HEK293 (cell line): ENCODE results near the gene PGAM5.
A peak's percentile ranks its signal among the peaks of the same experiment; 100 is the strongest.

Experiments used
- ATF2 ChIP-seq: fragments of 450-650 bp; formaldehyde crosslinking; IDR thresholded peaks from 2 replicates; pipeline ENCODE4 v1.5.1; 2016; ENCODE audit warnings: missing biosample characterization, missing genetic modification characterization, low read depth
- EGR2 ChIP-seq: fragments of 450-650 bp; formaldehyde crosslinking; IDR thresholded peaks from 2 replicates; pipeline ENCODE4 v1.5.1; 2016; ENCODE audit warnings: low read depth, missing biosample characterization, missing genetic modification characterization
- PRDM10 ChIP-seq: fragments of 450-650 bp; formaldehyde crosslinking; IDR thresholded peaks from 2 replicates; pipeline ENCODE4 v1.5.1; 2016; ENCODE audit warnings: missing biosample characterization, missing genetic modification characterization
- RBAK ChIP-seq: fragments of 450-650 bp; formaldehyde crosslinking; IDR thresholded peaks from 2 replicates; pipeline ENCODE4 v1.5.1; 2016; ENCODE audit warnings: missing biosample characterization, missing genetic modification characterization
- TRIM28 ChIP-seq: IDR thresholded peaks from 2 replicates; pipeline ENCODE4 v1.6.1; 2011; ENCODE audit warnings: low read length, control low read depth, borderline replicate concordance
- YY1 ChIP-seq: fragments of 450-650 bp; formaldehyde crosslinking; IDR thresholded peaks from 2 replicates; pipeline ENCODE4 v1.5.1; 2018; ENCODE audit warnings: missing biosample characterization, missing genetic modification characterization
- ZBTB11 ChIP-seq: fragments of 450-650 bp; formaldehyde crosslinking; conservative IDR thresholded peaks from 2 replicates; pipeline ENCODE4 v1.5.1; 2016; ENCODE audit warnings: low read depth, missing biosample characterization, missing genetic modification characterization
- ZBTB20 ChIP-seq: fragments of 450-650 bp; formaldehyde crosslinking; IDR thresholded peaks from 2 replicates; pipeline ENCODE4 v1.5.1; 2016; ENCODE audit warnings: missing biosample characterization, missing genetic modification characterization
- ZBTB26 ChIP-seq: fragments of 450-650 bp; formaldehyde crosslinking; optimal IDR thresholded peaks from 2 replicates; pipeline ENCODE3; 2016; ENCODE audit warnings: missing biosample characterization, mild to moderate bottlenecking, missing genetic modification characterization
- ZBTB44 ChIP-seq: fragments of 450-650 bp; IDR thresholded peaks from 2 replicates; pipeline ENCODE4 v1.5.1; 2018; ENCODE audit warnings: missing biosample characterization, mild to moderate bottlenecking, missing genetic modification characterization
- ZBTB6 ChIP-seq: fragments of 450-650 bp; formaldehyde crosslinking; IDR thresholded peaks from 2 replicates; pipeline ENCODE4 v1.5.1; 2017; ENCODE audit warnings: missing biosample characterization, missing genetic modification characterization
- ZFP37 ChIP-seq: fragments of 450-650 bp; formaldehyde crosslinking; IDR thresholded peaks from 2 replicates; pipeline ENCODE4 v1.5.1; 2016; ENCODE audit warnings: missing biosample characterization, missing genetic modification characterization
- ZNF132 ChIP-seq: fragments of 450-650 bp; formaldehyde crosslinking; IDR thresholded peaks from 2 replicates; pipeline ENCODE4 v1.5.1; 2017; ENCODE audit warnings: missing biosample characterization, missing genetic modification characterization, borderline replicate concordance
- ZNF148 ChIP-seq: fragments of 450-650 bp; formaldehyde crosslinking; IDR thresholded peaks from 2 replicates; pipeline ENCODE4 v1.5.0; 2017; ENCODE audit warnings: missing biosample characterization, missing genetic modification characterization, borderline replicate concordance
- ZNF16 ChIP-seq: fragments of 450-650 bp; formaldehyde crosslinking; IDR thresholded peaks from 2 replicates; pipeline ENCODE4 v1.5.1; 2016; ENCODE audit warnings: low read depth, missing biosample characterization, missing genetic modification characterization
- ZNF248 ChIP-seq: fragments of 450-650 bp; formaldehyde crosslinking; IDR thresholded peaks from 2 replicates; pipeline ENCODE4 v1.5.1; 2017; ENCODE audit warnings: missing biosample characterization, missing genetic modification characterization
- ZNF292 ChIP-seq: fragments of 450-650 bp; formaldehyde crosslinking; IDR thresholded peaks from 2 replicates; pipeline ENCODE4 v1.5.1; 2016; ENCODE audit warnings: low read depth, missing biosample characterization, missing genetic modification characterization, borderline replicate concordance
- ZNF48 ChIP-seq: fragments of 450-650 bp; formaldehyde crosslinking; IDR thresholded peaks from 2 replicates; pipeline ENCODE4 v1.5.1; 2016; ENCODE audit warnings: missing biosample characterization, missing genetic modification characterization
- ZNF529 ChIP-seq: fragments of 450-650 bp; formaldehyde crosslinking; IDR thresholded peaks from 2 replicates; pipeline ENCODE4 v1.5.1; 2017; ENCODE audit warnings: missing genetic modification characterization, missing biosample characterization; ENCODE audit not compliant: insufficient replicate concordance
- ZNF610 ChIP-seq: fragments of 450-650 bp; formaldehyde crosslinking; IDR thresholded peaks from 2 replicates; pipeline ENCODE4 v1.5.1; 2016; ENCODE audit warnings: missing biosample characterization, missing genetic modification characterization, borderline replicate concordance
- ZNF677 ChIP-seq: fragments of 450-650 bp; IDR thresholded peaks from 2 replicates; pipeline ENCODE4 v1.5.0; 2018; ENCODE audit warnings: missing biosample characterization, mild to moderate bottlenecking, missing genetic modification characterization, moderate library complexity
- ZNF776 ChIP-seq: fragments of 450-650 bp; formaldehyde crosslinking; IDR thresholded peaks from 2 replicates; pipeline ENCODE4 v1.5.0; 2017; ENCODE audit warnings: missing biosample characterization, missing genetic modification characterization, borderline replicate concordance

Gene PGAM5

GRCh38 chr12:132761032-132761920 is 50.6 kb downstream of the PGAM5 start, which contains the start of gene ANKLE2 (continued):
- TF ChIP-seq ZNF16 (tag by site-specific recombination), result no peak
- no peak for TF ChIP-seq RBAK (tag by site-specific recombination)
- peak; percentile 92 for TF ChIP-seq ZBTB20
- no peak for TF ChIP-seq ZNF677
- TF ChIP-seq TRIM28, result no peak
- TF ChIP-seq YY1 (tag by site-specific recombination), result no peak
- no peak for TF ChIP-seq ZNF776 (tag by site-specific recombination)
- TF ChIP-seq ZNF48 (tag by site-specific recombination), result no peak
- peak; percentile 47; the same call in 1 of the 2 replicates for TF ChIP-seq ZBTB11 (tag by site-specific recombination)
- no peak for TF ChIP-seq ZNF132 (tag by site-specific recombination)
- TF ChIP-seq EGR2 (tag by site-specific recombination), result 0 out of 2 replicates have a peak, but pooled peaks have one; percentile 6
- TF ChIP-seq ZBTB44 (tag by site-specific recombination), result no peak
- TF ChIP-seq ZNF148 (tag by site-specific recombination), result no peak
- TF ChIP-seq ZFP37 (tag by site-specific recombination), result 0 out of 2 replicates have a peak, but pooled peaks have one; percentile 28
- TF ChIP-seq ZNF248, result no peak
- TF ChIP-seq ZNF610, result no peak
- no peak for TF ChIP-seq ZNF529 (tag by site-specific recombination)
- no peak for TF ChIP-seq ZNF292
- no peak for TF ChIP-seq ATF2 (tag by site-specific recombination)
- TF ChIP-seq ZBTB6, result no peak
- peak; percentile 79 for TF ChIP-seq PRDM10
- TF ChIP-seq ZBTB26 (tag by site-specific recombination), result peak; percentile 54
